Activated CD8-positive, alpha-beta memory T cell treated with anti-CD3 and anti-CD28 coated beads for 1 hour (primary cell): ENCODE measurements around the gene LZTR1.
"Not testable (repeated sequence)": the region's sequence is repeated elsewhere in the genome, so short reads cannot be mapped to it uniquely, and the experiment has no call there.

ENCODE experiments used
- DNase-seq, 2 donors: peaks; one replicate each; pipeline ENCODE4 v3.0.0-alpha.2; 2020; ENCODE audit warnings: low read depth in 1 of 2; ENCODE audit errors: extremely low read depth in 1 of 2

Gene LZTR1

GRCh38 chr22:20981787-20982562 lies at the start of gene LZTR1:
TSS of gene LZTR1 (plus strand) at chr22:20982297. CDS start at chr22:20982372, 75 bp downstream.
- DNase-seq = peak; percentile 31 to 48

GRCh38 chr22:20933910-20934309 lies 48.2 kb upstream of the LZTR1 start:
- no peak for DNase-seq

DNA sequence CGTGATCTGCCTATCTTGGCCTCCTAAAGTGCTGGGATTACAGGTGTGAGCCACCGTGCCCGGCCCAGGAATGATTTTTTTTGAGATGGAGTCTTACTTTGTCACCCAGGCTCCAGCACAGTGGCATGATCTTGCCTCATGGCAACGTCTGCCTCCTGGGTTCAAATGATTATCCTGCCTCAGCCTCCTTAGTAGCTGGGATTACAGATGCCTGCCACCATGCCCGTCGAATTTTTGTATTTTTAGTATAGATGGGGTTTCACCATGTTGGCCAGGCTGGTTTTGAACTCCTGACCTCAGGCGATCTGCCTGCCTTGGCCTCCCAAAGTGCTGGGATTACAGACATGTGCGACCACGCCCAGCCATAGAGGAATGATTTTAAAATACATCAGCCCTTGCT lies 47.0 kb upstream of the LZTR1 start:
- not testable (repeated sequence) for DNase-seq

- DNase-seq = not testable (repeated sequence)
Measured at GRCh38 chr22:20935780-20936539, 46.1 kb upstream of the LZTR1 start.

DNA sequence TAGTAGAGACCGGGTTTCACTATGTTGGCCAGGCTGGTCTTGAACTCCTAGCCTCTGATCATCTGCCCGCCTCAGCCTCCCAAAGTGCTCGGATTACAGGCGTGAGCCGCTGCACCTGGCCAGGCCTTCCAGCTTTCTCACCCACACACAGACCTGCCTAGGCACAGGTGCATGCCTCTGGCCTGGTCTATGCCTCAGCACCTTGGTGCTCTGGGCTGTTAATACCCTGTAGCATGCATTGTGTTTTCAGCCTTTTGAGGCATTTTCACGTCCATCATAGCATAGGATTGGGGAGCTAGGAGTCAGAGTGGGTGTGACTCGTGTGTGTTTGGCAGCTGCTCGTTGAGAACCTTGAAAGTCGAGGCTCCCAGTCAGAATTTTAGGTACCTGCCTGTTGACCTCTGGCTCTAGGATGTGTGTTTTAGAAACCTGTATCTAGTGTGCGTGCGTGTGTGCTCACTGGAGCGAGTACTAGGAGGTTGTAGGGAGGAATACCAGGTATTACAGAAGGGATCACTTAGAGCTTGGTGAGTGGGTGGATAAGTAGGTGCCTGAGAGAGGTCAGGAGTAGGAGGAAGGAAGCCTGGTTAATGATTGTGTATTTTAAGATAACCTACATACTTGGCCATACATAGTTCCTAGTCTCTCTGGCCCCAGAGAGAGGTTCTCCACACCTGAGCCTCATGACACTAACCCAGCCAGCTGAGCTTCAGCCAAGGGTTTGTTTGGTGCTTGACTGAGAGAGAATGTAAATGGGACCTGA lies 44.9 kb upstream of the LZTR1 start:
- no peak for DNase-seq

DNA sequence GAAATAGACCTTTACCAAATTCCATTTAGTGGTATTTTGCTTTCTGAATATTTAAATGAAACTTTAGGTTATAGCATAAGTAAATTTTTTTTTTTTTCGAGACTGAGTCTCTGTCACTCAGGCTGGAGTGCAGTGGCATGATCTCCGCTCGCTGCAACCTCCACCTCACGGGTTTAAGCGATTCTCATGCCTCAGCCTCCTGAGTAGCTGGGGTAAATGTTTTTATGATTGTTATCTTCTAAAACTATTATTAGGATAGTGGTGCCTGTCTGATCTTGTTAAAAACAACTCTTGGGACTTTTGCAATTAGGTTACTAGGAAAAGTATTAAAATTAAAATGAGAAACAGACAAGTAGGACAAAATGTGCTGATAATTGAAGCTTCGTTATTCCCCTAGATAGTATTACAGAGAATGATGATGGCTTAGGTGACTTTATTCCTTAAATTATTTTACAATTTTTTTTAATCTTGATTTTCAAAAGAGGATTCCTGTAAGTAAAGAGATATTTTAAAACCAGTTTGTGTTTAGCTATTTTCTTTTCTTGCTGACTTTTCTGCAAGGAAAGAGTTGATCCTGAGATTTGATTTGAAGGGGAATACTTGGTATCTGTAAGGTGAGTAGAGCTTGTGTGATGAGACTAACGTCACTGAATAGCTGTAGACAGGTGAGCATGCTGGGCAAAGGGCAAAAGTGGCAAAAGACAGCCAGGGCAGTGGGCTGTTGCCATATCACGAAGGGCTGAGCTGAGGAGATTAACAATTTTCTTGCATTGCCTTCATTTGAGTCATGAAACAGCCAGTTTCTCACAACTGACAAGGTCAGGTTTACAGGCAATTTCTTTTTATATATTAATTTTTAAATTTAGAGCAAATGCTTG lies 44.1 kb upstream of the LZTR1 start:
- DNase-seq = no peak

DNA sequence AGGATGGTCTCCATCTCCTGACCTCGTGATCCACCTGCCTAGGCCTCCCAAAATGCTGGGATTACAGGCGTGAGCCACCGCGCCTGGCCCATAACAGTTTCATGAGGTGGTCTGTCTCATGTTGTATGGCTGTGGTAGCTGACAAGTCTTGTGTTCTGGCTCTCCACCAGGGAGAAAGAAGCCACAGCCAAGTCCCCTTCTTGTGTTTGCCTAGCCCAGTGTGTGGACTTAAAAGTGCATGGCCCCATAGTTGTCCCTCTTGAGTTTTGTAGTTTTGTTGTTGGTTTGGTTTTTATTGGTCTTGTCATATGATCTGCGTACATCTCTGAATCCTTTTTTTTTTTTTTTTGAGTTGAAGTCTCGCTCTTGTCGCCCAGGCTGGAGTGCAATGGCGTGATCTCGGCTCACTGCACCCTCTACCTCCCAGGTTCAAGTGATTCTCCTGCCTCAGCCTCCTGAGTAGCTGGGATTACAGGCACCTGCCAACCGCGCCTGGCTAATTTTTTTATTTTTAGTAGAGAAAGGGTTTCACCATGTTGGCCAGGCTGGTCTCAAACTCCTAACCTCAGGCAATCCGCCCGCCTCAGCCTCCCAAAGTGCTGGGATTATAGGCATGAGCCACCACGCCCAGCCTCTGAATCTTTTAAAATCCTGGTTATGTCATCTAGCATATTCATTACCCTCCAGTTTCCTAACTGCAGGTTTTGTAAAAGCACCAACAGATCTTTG lies 42.5 kb upstream of the LZTR1 start:
- not testable (repeated sequence) for DNase-seq

- no peak for DNase-seq
Measured at GRCh38 chr22:20940186-20940651, 41.9 kb upstream of the LZTR1 start.

DNA sequence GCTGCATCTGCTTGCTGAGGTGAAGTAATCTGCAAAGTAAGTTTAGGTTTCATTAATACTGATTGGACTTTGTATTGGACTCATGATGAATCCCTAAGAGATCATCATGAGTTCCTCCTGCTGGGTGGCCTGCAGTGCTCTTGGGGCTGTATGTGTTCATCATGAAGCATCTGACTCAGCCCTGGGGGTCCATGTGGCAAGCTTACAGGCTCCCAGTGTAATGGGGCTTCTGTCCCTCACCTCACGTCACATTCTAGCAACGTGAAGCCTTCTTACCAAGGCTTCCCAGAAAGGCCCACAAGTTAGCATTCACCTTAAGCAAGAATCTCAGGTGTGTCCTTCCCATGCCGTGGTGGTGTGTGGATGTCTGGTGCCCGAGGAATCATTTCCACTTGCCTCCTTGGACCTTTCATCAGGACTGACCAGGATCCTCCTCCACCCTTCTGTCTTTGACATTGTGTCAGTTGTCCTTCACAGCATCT lies 41.2 kb upstream of the LZTR1 start:
- no peak for DNase-seq

DNA sequence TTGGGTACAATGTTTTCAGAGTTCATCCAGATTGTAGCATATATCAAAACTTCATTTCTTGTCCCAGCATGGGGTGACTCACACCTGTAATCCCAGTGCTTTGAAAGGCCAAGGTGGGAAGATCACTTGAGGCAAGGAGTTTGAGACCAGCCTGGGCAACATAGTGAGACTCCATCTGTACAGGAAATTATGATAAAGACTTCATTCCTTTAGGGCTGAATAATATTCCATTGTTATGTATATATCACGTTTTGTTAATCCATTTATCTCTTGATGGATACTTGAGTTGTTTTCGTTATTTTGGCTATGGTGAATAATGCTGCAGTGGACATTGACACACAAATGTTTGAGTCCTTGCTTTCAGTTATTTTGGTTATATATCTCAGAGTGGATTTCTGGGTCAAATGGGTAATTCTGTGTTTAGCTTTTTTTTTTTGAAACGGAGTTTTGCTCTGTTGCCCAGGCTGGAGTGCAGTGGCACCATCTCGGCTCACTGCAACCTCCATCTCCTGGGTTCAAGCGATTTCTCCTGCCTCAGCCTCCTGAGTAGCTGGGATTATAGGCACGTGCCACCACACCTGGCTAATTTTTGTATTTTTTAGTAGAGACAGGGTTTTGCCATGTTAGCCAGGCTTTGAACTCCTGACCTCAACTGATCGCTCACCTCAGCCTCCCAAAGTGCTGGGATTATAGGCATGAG lies 39.7 kb upstream of the LZTR1 start:
- not testable (repeated sequence) for DNase-seq

DNA sequence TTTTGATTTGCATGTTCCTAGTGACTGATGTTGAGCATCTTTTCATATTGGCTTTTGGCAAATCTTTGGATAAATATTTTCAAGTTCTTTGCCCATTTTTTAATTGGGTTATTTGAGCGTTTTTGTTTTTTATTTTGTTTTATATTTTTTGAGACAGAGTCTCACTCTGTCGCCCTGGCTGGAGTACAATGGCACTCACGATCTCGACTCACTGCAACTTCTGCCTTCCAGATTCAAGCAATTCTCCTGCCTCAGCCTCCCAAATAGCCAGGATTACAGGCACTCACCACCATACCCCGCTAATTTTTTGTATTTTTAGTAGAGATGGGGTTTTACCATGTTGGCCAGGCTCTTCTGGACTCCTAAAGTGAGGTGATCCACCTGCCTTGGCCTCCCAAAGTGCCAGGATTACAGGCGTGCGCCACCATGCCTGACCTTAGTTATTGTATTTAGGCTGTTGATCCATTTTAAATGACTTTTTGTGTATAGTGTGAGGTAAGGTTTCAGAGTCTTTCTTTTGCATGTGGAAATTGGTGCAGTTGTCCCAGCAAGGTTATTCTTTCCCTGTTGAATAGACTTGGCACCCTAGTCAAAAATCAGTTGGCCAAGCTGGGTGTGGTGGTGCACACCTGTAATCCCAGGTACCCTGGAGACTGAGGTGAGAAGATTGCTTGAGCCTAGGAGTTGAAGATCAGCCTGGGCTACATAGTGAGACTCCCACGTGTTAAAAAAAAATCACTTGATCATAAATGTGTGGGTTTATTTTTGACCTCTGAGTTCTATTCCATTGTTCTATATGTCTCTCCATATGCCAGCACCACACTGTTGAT lies 38.8 kb upstream of the LZTR1 start:
- no peak for DNase-seq

GRCh38 chr22:20944042-20944441 lies 38.1 kb upstream of the LZTR1 start:
- DNase-seq = no peak

- no peak for DNase-seq
Measured at GRCh38 chr22:20945578-20945934, 36.5 kb upstream of the LZTR1 start.

- DNase-seq = no peak
Measured at GRCh38 chr22:20946080-20946986, 35.8 kb upstream of the LZTR1 start.

DNA sequence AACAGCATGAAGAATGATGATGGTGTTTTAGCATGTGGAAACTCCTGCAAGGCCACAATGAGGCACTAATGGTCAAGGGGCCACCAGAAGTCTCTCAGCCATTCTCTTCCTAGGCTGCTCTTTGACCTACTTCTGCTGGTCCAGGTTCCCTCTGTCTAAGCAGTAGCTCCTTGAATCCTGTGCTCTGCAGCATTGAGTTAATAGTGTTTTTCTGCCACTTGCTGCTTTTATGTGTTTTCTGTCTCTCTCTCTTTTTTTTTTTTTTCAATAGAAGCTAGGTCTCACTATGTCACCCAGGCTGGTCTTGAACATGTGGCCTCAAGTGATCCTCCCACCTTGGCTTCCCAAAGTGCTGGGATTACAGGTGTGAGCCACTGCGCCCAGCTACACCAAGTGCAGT lies 35.1 kb upstream of the LZTR1 start:
- DNase-seq = no peak

DNA sequence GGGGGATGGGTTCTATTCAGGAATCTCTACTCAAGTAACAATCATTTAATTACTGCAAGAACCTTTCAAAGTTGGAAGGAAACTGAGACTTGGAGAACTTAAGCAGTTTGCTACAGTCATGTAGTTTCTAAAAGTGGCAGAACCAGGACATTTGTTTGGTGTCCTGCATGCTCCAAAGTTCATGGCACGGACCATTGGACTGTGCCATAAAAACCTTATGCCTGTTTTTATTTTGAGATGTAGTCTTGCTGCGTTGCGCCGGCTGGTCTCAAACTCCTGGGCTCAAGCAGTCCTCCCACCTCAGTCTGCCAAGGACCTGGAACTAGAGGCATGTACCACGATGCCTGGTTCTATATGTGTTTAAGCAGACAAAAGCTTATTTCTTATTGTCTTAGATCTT lies 33.6 kb upstream of the LZTR1 start:
- DNase-seq = no peak

GRCh38 chr22:20948989-20949388 lies 33.1 kb upstream of the LZTR1 start:
- no peak for DNase-seq
